ENCODE results near the gene TBC1D4.

TBC1D4 gene

DNA sequence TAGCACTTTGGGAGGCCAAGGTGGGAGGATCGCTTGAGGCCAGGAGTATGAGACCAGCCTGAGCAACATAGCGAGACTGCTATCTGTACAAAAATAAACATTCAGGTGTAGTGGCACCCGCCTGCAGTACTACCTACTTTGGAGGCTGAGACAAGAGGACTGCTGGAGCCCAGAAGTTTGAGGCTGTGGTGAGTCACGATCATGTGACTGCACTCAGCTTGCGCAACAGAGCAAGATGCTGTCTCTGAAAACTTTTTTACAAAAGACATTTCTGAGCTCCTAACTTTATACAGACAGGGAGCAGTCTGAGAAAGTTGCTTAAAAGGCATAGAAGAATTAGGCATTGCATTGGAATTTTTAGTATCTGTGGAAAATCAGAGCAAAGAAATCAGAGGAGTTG is 10.4 kb upstream of the TBC1D4 start:
- no peaks in the 10 kb centered on the region for H3K79me1 ChIP-seq (ENCODE audit: low read length)
- no peaks in the 10 kb centered on the region for H3K79me2 ChIP-seq (ENCODE audit: control insufficient read depth, insufficient read depth, low read length, poor library complexity)
- H3K23ac ChIP-seq (ENCODE audit: low read length), result no peak overlapping the region
- no peak overlapping the region for H2BK12ac ChIP-seq (ENCODE audit: low read length)
- H3K27ac ChIP-seq (ENCODE audit: low read depth, low read length), result no peak overlapping the region
- H3K36me3 ChIP-seq (ENCODE audit: control insufficient read depth in 1 of 2, insufficient read depth in 2 of 2, low read length in 2 of 2), result no peaks in the 10 kb centered on the region
- no peak overlapping the region for H2AFZ ChIP-seq (ENCODE audit: insufficient read depth, low read length, poor library complexity)
- no peak overlapping the region for H3K14ac ChIP-seq (ENCODE audit: low read length)
- no CpG with 5 or more reads among the region's 5 CpGs for WGBS (ENCODE audit: extremely low coverage, insufficient coverage, insufficient read length)
- DNase-seq, result peak; percentile 96 to 99
- no peak overlapping the region for H3K18ac ChIP-seq (ENCODE audit: low read length)
- H2AK5ac ChIP-seq (ENCODE audit: low read length), result no peak overlapping the region
- no peaks in the 10 kb centered on the region for H3K4me1 ChIP-seq (ENCODE audit: control insufficient read depth in 1 of 2, insufficient read depth in 2 of 2, low read length in 2 of 2)
- no peak overlapping the region for H2BK120ac ChIP-seq (ENCODE audit: insufficient read depth, low read length, poor library complexity)
- H3K9ac ChIP-seq (ENCODE audit: low read length), result no peak overlapping the region
- H3K4me2 ChIP-seq (ENCODE audit: low read length), result no peak overlapping the region
- no peak overlapping the region for H4K91ac ChIP-seq (ENCODE audit: low read depth, low read length)
- H4K12ac ChIP-seq (ENCODE audit: low read depth, low read length), result no peak overlapping the region
- no peaks in the 10 kb centered on the region for H3K27me3 ChIP-seq (ENCODE audit: insufficient read depth, low read length)
- H3K9me3 ChIP-seq (ENCODE audit: insufficient read depth, low read depth, low read length), result no peaks in the 10 kb centered on the region
- no peak overlapping the region for H3K4me3 ChIP-seq (ENCODE audit: low read depth, low read length)
- no peak overlapping the region for H4K8ac ChIP-seq (ENCODE audit: low read depth, low read length)
- no peak overlapping the region for H2BK5ac ChIP-seq (ENCODE audit: low read depth, low read length, poor library complexity)
- H3K4ac ChIP-seq (ENCODE audit: low read depth, low read length), result no peak overlapping the region

DNA sequence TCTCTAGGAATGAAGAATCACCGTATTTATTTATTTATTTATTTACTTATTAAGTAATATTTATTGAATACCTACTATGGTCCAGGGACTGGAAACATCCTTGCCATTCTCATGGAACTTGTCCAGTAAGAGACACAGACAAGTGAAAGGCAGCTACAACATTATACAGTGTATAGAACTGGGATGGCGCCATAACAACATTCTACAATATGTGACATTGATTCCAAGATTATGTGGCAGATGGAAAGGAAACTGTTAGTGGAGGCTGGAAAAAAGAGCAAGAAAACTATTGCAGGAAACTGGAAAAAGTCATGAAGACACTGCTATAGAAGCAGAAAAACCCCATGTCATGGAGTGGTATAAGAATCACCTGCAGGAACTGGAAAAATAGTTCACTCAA is 9.4 kb upstream of the TBC1D4 start:
- WGBS (ENCODE audit: extremely low coverage, insufficient coverage, insufficient read length), result no CpG with 5 or more reads among the region's 2 CpGs
- H3K79me1 ChIP-seq (ENCODE audit: low read length), result no peaks in the 10 kb centered on the region

DNA sequence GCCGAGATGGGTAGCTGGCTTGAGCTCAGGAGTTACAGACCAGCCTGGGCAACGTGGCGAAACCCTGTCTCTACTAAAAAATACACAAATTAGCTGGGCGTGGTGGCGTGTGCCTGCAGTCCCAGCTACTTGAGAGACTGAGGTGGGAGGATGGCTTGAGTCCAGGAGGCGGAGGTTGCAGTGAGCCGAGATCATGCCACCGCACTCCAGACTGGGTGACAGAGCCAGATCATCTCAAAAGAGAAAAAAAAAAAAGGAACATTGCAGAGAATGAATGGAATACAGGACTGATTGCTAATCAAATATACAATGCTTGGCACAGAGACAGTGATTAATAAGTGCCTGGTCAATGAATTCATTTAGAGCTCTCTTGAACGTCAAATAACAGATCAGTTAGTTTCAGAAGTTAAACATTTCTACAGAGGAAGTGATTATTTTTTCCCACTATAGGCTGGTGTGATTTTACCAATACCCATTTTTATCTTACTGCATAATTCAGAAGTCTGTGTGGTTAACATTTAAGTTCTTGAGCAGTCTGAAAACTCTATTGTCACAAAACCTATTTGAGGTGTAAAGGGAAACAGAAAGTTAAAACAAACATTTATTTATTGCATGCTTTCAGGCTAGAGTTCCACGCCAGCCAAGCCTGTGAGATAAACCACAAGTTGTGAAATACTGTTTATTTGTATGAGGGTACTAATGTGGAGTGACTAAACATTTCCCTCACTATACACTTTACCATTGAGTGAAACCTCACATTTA is 7.7 kb upstream of the TBC1D4 start:
- no peak overlapping the region for H3K9ac ChIP-seq (ENCODE audit: low read length)
- H3K4me1 ChIP-seq (ENCODE audit: control insufficient read depth in 1 of 2, insufficient read depth in 2 of 2, low read length in 2 of 2), result peaks cover 3 to 4% of the 10 kb centered on the region in 2 experiments
- H3K27me3 ChIP-seq (ENCODE audit: insufficient read depth, low read length), result no peaks in the 10 kb centered on the region
- H3K4ac ChIP-seq (ENCODE audit: low read depth, low read length), result no peak overlapping the region
- no peak overlapping the region for H3K4me2 ChIP-seq (ENCODE audit: low read length)
- H3K36me3 ChIP-seq (ENCODE audit: control insufficient read depth in 1 of 2, insufficient read depth in 2 of 2, low read length in 2 of 2), result no peaks in the 10 kb centered on the region
- no peak overlapping the region for H4K8ac ChIP-seq (ENCODE audit: low read depth, low read length)
- H3K14ac ChIP-seq (ENCODE audit: low read length), result no peak overlapping the region
- no peak overlapping the region for H2BK120ac ChIP-seq (ENCODE audit: insufficient read depth, low read length, poor library complexity)
- no peak overlapping the region for H4K12ac ChIP-seq (ENCODE audit: low read depth, low read length)
- H3K27ac ChIP-seq (ENCODE audit: low read depth, low read length), result no peak overlapping the region
- H3K79me1 ChIP-seq (ENCODE audit: low read length), result peaks cover 3% of the 10 kb centered on the region
- H3K4me3 ChIP-seq (ENCODE audit: low read depth, low read length), result no peak overlapping the region
- H2AK5ac ChIP-seq (ENCODE audit: low read length), result no peak overlapping the region
- DNase-seq, result peak; percentile 54 to 80
- H3K79me2 ChIP-seq (ENCODE audit: control insufficient read depth, insufficient read depth, low read length, poor library complexity), result no peaks in the 10 kb centered on the region
- H3K23ac ChIP-seq (ENCODE audit: low read length), result no peak overlapping the region
- H4K91ac ChIP-seq (ENCODE audit: low read depth, low read length), result no peak overlapping the region
- WGBS (ENCODE audit: extremely low coverage, insufficient coverage, insufficient read length), result no CpG with 5 or more reads among the region's 10 CpGs
- H3K18ac ChIP-seq (ENCODE audit: low read length), result no peak overlapping the region
- H2BK12ac ChIP-seq (ENCODE audit: low read length), result no peak overlapping the region
- H3K9me3 ChIP-seq (ENCODE audit: insufficient read depth, low read depth, low read length), result no peaks in the 10 kb centered on the region
- H2AFZ ChIP-seq (ENCODE audit: insufficient read depth, low read length, poor library complexity), result no peak overlapping the region
- H2BK5ac ChIP-seq (ENCODE audit: low read depth, low read length, poor library complexity), result no peak overlapping the region

More for the DNA sequence above, 9.4 kb upstream of the TBC1D4 start:
- H3K4me3 ChIP-seq (ENCODE audit: low read depth, low read length), result no peak overlapping the region
- H2AFZ ChIP-seq (ENCODE audit: insufficient read depth, low read length, poor library complexity), result no peak overlapping the region
- no peak overlapping the region for H2AK5ac ChIP-seq (ENCODE audit: low read length)
- H2BK12ac ChIP-seq (ENCODE audit: low read length), result no peak overlapping the region
- H3K4me2 ChIP-seq (ENCODE audit: low read length), result no peak overlapping the region
- no peak overlapping the region for H3K9ac ChIP-seq (ENCODE audit: low read length)
- H4K8ac ChIP-seq (ENCODE audit: low read depth, low read length), result no peak overlapping the region
- H3K4me1 ChIP-seq (ENCODE audit: control insufficient read depth in 1 of 2, insufficient read depth in 2 of 2, low read length in 2 of 2), result no peaks in the 10 kb centered on the region
- H3K23ac ChIP-seq (ENCODE audit: low read length), result no peak overlapping the region
- no peak for DNase-seq
- H4K12ac ChIP-seq (ENCODE audit: low read depth, low read length), result no peak overlapping the region
- no peaks in the 10 kb centered on the region for H3K9me3 ChIP-seq (ENCODE audit: insufficient read depth, low read depth, low read length)
- H2BK120ac ChIP-seq (ENCODE audit: insufficient read depth, low read length, poor library complexity), result no peak overlapping the region
- H3K36me3 ChIP-seq (ENCODE audit: control insufficient read depth in 1 of 2, insufficient read depth in 2 of 2, low read length in 2 of 2), result no peaks in the 10 kb centered on the region
- H4K91ac ChIP-seq (ENCODE audit: low read depth, low read length), result no peak overlapping the region
- H2BK5ac ChIP-seq (ENCODE audit: low read depth, low read length, poor library complexity), result no peak overlapping the region
- H3K27ac ChIP-seq (ENCODE audit: low read depth, low read length), result no peak overlapping the region
- no peak overlapping the region for H3K4ac ChIP-seq (ENCODE audit: low read depth, low read length)
- no peaks in the 10 kb centered on the region for H3K27me3 ChIP-seq (ENCODE audit: insufficient read depth, low read length)
- H3K18ac ChIP-seq (ENCODE audit: low read length), result no peak overlapping the region
- H3K79me2 ChIP-seq (ENCODE audit: control insufficient read depth, insufficient read depth, low read length, poor library complexity), result no peaks in the 10 kb centered on the region
- no peak overlapping the region for H3K14ac ChIP-seq (ENCODE audit: low read length)

DNA sequence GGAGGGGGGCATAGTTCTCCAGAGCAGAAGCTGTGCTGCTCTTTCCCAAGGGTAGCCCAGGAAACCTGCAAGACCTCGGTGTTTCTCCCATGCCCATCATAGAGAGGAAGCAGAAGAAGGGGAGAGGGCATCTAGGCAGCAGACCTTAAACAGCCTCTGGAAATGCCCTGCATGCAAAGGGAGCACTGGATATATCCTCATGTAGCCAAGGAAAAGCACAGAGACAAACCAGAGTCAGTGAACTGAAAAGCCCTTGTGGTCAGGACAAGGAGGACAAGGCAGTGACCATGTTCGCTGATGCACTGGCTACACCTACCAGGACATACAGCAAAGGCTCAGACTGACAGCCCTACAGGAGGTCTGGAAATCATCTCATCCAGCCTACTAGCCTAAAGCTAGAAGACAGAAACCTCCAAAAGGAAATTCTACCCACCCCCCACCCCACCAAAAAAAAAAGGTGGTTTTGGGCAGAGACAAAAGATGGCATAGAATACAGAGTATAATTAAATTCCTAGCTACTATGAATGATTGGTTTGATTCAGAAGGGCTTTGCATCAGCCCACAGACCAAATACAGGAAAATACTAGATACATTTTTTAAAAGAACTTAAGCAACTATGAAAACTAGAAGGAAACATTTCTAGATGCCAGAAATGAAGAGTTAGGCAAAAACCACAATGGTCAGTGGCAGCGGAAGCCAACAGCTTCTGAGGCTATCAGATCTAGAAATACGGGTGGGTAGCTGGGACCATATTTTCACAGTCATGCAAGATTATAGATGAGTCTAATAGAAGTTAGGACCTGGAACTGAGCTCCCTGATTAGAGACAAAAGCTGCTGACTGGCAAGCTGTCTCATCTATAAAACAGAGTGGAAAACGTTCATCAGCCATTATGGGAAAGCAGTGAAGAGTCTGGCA is 4.4 kb upstream of the TBC1D4 start:
- no peak overlapping the region for H2BK5ac ChIP-seq (ENCODE audit: low read depth, low read length, poor library complexity)
- H2BK12ac ChIP-seq (ENCODE audit: low read length), result peak overlapping the region; percentile 8
- peak overlapping the region; percentile 69 for H2AK5ac ChIP-seq (ENCODE audit: low read length)
- no peaks in the 10 kb centered on the region for H3K9me3 ChIP-seq (ENCODE audit: insufficient read depth, low read depth, low read length)
- WGBS (ENCODE audit: extremely low coverage, insufficient coverage, insufficient read length), result no CpG with 5 or more reads among the region's 5 CpGs
- no peak overlapping the region for H3K4me3 ChIP-seq (ENCODE audit: low read depth, low read length)
- no peak overlapping the region for H4K12ac ChIP-seq (ENCODE audit: low read depth, low read length)
- no peak for DNase-seq
- no peak overlapping the region for H3K4me2 ChIP-seq (ENCODE audit: low read length)
- H3K4me1 ChIP-seq (ENCODE audit: control insufficient read depth in 1 of 2, insufficient read depth in 2 of 2, low read length in 2 of 2), result peaks cover 3 to 4% of the 10 kb centered on the region in 2 experiments
- H4K91ac ChIP-seq (ENCODE audit: low read depth, low read length), result peak overlapping the region; percentile 77
- no peak overlapping the region for H3K27ac ChIP-seq (ENCODE audit: low read depth, low read length)
- peak overlapping the region; percentile 66 for H4K8ac ChIP-seq (ENCODE audit: low read depth, low read length)
- no peaks in the 10 kb centered on the region for H3K79me2 ChIP-seq (ENCODE audit: control insufficient read depth, insufficient read depth, low read length, poor library complexity)
- peak overlapping the region; percentile 18 for H2BK120ac ChIP-seq (ENCODE audit: insufficient read depth, low read length, poor library complexity)
- H3K14ac ChIP-seq (ENCODE audit: low read length), result peak overlapping the region; percentile 13
- H3K9ac ChIP-seq (ENCODE audit: low read length), result no peak overlapping the region
- peaks cover 6% of the 10 kb centered on the region for H3K79me1 ChIP-seq (ENCODE audit: low read length)
- H3K23ac ChIP-seq (ENCODE audit: low read length), result no peak overlapping the region
- H3K36me3 ChIP-seq (ENCODE audit: control insufficient read depth in 1 of 2, insufficient read depth in 2 of 2, low read length in 2 of 2), result no peaks in the 10 kb centered on the region
- no peak overlapping the region for H3K18ac ChIP-seq (ENCODE audit: low read length)
- H2AFZ ChIP-seq (ENCODE audit: insufficient read depth, low read length, poor library complexity), result no peak overlapping the region
- H3K27me3 ChIP-seq (ENCODE audit: insufficient read depth, low read length), result no peaks in the 10 kb centered on the region
- no peak overlapping the region for H3K4ac ChIP-seq (ENCODE audit: low read depth, low read length)
